ENCODE results near the gene HPSE. TPM values are rescaled to one million over a fixed set of nuclear protein-coding genes. Genes with fewer than 3 reads are reported as not detected.

Gene HPSE
- 1.0 TPM for total RNA-seq

DNA sequence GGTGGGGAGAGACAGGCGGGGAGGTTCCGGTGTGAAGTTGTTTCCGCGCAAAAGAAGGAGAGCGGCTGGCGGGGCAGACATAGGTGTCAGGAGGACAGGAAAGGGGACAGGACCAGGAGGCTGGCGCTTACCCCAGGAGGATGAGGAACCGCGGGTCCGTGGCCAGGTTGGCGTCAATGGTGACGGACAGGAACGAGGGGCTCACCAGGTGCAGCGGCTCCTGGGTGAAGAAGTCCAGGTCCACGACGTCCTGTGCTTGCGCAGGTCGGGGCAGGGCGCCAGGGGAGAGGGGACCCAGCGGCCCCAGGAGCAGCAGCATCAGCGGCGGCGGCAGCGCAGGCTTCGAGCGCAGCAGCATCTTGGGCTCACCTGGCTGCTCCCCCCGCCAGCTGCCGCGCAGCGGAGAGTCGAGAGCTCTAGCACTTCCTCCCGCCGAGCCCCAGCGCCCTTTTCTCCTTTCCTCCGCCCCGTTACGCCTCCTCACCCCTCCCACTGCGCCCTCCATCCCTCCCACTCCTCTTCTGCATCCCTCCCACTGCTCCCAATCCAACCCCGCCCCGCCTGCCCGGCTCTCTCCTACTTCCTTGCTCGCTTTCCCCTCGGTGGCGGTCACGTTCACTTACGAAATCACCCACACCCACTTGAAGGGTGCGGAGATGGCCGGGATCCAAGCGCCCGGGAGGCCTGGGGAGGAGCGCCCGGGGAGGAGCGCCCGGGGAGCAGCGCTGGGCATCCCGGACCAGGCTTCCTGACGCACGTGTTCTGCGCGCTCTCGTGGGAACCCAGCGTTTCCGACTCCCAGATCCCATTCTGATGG is at the start of gene HPSE:
Gene HPSE, minus strand, starts transcription at position 424 of the 817 bp plus-strand sequence. Its CDS starts 66 bp downstream, at position 358.
- peak within 1 kb of the TSS in 2 of 3 donors; percentile 32 to 33 for H3K9ac ChIP-seq (ENCODE audit: low read depth in 1 of 3, low read length in 3 of 3)
- H3K36me3 ChIP-seq (ENCODE audit: control insufficient read depth in 3 of 3, insufficient read depth in 3 of 3, low read length in 3 of 3): no peaks in the 10 kb centered on the region
- H3K27ac ChIP-seq (ENCODE audit: low read depth, low read length): no peak within 1 kb of the TSS
- peaks cover 3 to 14% (median 8%) of the 10 kb centered on the region in 3 donors for H3K4me1 ChIP-seq (ENCODE audit: control insufficient read depth in 3 of 3, insufficient read depth in 3 of 3, low read length in 3 of 3)
- peaks cover 0 to 2% (median 0%) of the 10 kb centered on the region in 3 donors for H3K9me3 ChIP-seq (ENCODE audit: control insufficient read depth in 3 of 3, low read length in 3 of 3)
- peak within 1 kb of the TSS; percentile 40 to 66 (median 56) for H3K4me3 ChIP-seq (ENCODE audit: low read length in 3 of 3)
- peaks cover 19 to 27% (median 22%) of the 10 kb centered on the region in 3 donors for H3K27me3 ChIP-seq (ENCODE audit: control insufficient read depth in 3 of 3, insufficient read depth in 3 of 3, low read length in 3 of 3)

DNA sequence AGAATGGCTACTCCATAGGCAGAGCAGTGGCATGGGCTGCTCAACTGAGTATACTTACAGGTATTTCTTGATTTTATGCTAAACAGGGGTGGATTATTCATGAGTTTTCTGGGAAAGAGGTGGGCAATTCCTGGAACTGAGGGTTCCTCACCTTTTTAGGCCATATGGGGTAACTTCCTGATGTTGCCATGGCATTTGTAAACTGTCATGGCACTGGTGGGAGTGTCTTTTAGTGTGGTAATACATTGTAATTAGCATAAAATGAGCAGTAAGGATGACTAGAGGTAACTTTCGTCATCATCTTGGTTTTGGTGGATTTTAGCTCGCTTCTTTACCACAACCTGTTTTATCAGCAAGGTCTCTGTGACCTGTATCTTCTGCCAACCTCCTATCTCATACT is 48.2 kb upstream of the HPSE start:
- Histone ChIP-seq H3K4me3 (ENCODE audit: low read length in 3 of 3) (no peak overlapping the region), H3K9me3 (ENCODE audit: control insufficient read depth in 3 of 3, low read length in 3 of 3) (peaks cover 0 to 6% (median 2%) of the 10 kb centered on the region in 3 donors), H3K9ac (ENCODE audit: low read depth in 1 of 3, low read length in 3 of 3) (no peak overlapping the region), H3K4me1 (ENCODE audit: control insufficient read depth in 3 of 3, insufficient read depth in 3 of 3, low read length in 3 of 3) (no peaks in the 10 kb centered on the region), H3K27me3 (ENCODE audit: control insufficient read depth in 3 of 3, insufficient read depth in 3 of 3, low read length in 3 of 3) (no peaks in the 10 kb centered on the region), H3K36me3 (ENCODE audit: control insufficient read depth in 3 of 3, insufficient read depth in 3 of 3, low read length in 3 of 3) (no peaks in the 10 kb centered on the region), H3K27ac (ENCODE audit: low read depth, low read length) (no peak overlapping the region)

DNA sequence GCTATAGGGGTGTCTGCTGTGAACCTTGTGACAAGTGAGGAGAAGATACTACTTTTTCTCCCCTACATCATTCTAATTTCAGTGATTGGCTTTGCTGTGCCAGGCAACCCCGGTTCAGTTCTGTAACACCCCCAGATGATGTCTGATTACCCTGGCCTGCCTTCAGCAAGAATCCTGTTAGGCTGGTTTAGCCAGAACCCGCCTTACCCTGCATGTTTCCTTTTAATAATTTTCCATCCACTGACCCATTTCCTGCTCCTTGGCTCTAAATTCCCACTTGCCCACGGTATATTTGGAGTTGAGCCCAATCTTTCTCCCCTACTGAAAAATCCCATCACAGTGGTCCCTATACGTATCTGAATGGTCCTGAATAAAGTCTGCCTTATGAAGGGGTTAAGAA is 46.5 kb upstream of the HPSE start:
- Histone ChIP-seq H3K36me3 (ENCODE audit: control insufficient read depth in 3 of 3, insufficient read depth in 3 of 3, low read length in 3 of 3) (no peaks in the 10 kb centered on the region), H3K4me1 (ENCODE audit: control insufficient read depth in 3 of 3, insufficient read depth in 3 of 3, low read length in 3 of 3) (no peaks in the 10 kb centered on the region), H3K4me3 (ENCODE audit: low read length in 3 of 3) (no peak overlapping the region), H3K9ac (ENCODE audit: low read depth in 1 of 3, low read length in 3 of 3) (no peak overlapping the region), H3K9me3 (ENCODE audit: control insufficient read depth in 3 of 3, low read length in 3 of 3) (peaks cover 0 to 7% (median 2%) of the 10 kb centered on the region in 3 donors), H3K27ac (ENCODE audit: low read depth, low read length) (no peak overlapping the region), H3K27me3 (ENCODE audit: control insufficient read depth in 3 of 3, insufficient read depth in 3 of 3, low read length in 3 of 3) (no peaks in the 10 kb centered on the region)

DNA sequence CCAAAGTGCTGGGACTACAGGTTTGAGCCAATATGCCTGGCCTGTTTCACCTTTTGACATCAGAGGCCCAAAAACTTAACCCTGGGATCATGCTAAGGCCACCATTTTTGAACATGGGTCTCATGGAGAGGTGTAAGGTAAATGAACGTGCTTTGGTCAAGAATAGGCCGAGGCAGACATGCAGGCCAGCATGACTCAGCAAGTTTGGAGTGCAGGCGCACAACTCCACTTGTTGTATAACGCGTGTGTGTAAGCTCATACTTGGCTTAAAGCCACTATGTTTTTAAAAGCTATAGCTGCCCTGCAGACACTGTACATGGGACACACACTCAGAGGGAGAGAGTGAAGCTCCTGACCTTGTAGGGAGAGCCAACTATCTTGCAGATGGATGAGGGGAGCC is 43.8 kb upstream of the HPSE start:
- H3K27me3 ChIP-seq (ENCODE audit: control insufficient read depth in 3 of 3, insufficient read depth in 3 of 3, low read length in 3 of 3): no peaks in the 10 kb centered on the region
- H3K27ac ChIP-seq (ENCODE audit: low read depth, low read length): no peak overlapping the region
- no peaks in the 10 kb centered on the region for H3K4me1 ChIP-seq (ENCODE audit: control insufficient read depth in 3 of 3, insufficient read depth in 3 of 3, low read length in 3 of 3)
- H3K4me3 ChIP-seq (ENCODE audit: low read length in 3 of 3): no peak overlapping the region
- H3K9ac ChIP-seq (ENCODE audit: low read depth in 1 of 3, low read length in 3 of 3): no peak overlapping the region
- no peaks in the 10 kb centered on the region for H3K36me3 ChIP-seq (ENCODE audit: control insufficient read depth in 3 of 3, insufficient read depth in 3 of 3, low read length in 3 of 3)
- H3K9me3 ChIP-seq (ENCODE audit: control insufficient read depth in 3 of 3, low read length in 3 of 3): peaks cover 0 to 7% (median 2%) of the 10 kb centered on the region in 3 donors

DNA sequence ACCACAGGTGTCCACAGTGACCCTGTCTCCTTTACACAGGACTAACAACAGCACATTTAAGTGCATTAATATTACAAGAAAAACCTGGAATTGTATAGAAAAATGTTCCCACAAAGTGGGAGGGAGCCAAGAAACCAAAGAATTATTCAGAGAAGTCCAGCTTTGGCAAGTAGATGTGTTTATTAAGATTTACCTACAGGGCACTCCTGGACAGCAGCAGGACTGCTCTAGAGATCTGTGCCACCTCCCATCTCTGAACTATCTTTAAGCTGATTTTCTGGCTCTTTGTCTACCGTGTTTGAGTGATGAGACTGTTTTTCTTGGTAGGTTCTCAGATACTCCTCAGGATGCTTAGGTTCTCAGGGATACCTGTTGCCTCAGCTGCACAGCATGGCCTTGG is 38.3 kb upstream of the HPSE start:
- Histone ChIP-seq H3K27me3 (ENCODE audit: control insufficient read depth in 3 of 3, insufficient read depth in 3 of 3, low read length in 3 of 3) (no peaks in the 10 kb centered on the region), H3K4me3 (ENCODE audit: low read length in 3 of 3) (no peak overlapping the region), H3K4me1 (ENCODE audit: control insufficient read depth in 3 of 3, insufficient read depth in 3 of 3, low read length in 3 of 3) (no peaks in the 10 kb centered on the region), H3K9ac (ENCODE audit: low read depth in 1 of 3, low read length in 3 of 3) (no peak overlapping the region), H3K36me3 (ENCODE audit: control insufficient read depth in 3 of 3, insufficient read depth in 3 of 3, low read length in 3 of 3) (peaks cover 0 to 11% (median 2%) of the 10 kb centered on the region in 3 donors), H3K9me3 (ENCODE audit: control insufficient read depth in 3 of 3, low read length in 3 of 3) (peaks cover 0 to 2% (median 1%) of the 10 kb centered on the region in 3 donors), H3K27ac (ENCODE audit: low read depth, low read length) (no peak overlapping the region)

DNA sequence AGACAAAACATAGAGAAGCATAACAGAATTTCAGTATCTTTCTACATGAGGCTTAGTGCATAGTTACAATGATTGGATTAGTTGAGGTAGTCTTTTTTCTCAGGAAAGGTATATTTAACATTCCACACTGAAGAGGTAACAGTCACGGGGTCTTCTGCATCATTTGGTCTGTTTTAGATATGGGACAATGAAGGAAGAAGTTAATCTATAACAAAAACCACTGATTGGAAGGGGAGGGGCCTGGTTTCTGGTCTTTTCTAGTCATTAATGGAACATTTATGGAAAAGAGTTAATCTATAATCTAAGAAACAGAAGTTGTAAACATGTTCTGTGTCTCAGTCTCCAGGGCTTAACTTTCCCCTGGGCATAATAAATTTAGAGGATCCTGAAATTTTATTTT is 37.3 kb upstream of the HPSE start:
- H3K4me3 ChIP-seq (ENCODE audit: low read length in 3 of 3): no peak overlapping the region
- no peak overlapping the region for H3K9ac ChIP-seq (ENCODE audit: low read depth in 1 of 3, low read length in 3 of 3)
- H3K9me3 ChIP-seq (ENCODE audit: control insufficient read depth in 3 of 3, low read length in 3 of 3): no peaks in the 10 kb centered on the region

DNA sequence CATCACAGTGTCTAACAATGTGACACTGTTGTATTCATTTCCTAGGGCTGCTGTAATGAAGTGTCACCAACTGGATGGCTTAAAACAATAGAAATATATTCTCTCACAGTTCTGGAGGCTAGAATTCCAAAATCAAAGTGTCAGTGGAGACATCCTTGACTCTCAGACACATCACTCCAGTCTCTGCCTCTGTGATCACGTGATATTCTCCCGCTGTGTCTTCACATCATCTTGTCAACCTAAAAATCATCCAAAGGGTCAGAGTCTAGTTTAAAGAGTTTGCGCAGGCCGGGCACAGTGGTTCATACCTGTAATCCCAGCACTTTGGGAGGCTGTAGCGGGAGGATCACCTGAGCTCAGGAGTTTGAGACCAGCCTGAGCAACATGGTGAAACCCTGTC is 36.6 kb upstream of the HPSE start:
- Histone ChIP-seq H3K27me3 (ENCODE audit: control insufficient read depth in 3 of 3, insufficient read depth in 3 of 3, low read length in 3 of 3) (no peaks in the 10 kb centered on the region), H3K4me1 (ENCODE audit: control insufficient read depth in 3 of 3, insufficient read depth in 3 of 3, low read length in 3 of 3) (no peaks in the 10 kb centered on the region), H3K9ac (ENCODE audit: low read depth in 1 of 3, low read length in 3 of 3) (no peak overlapping the region), H3K36me3 (ENCODE audit: control insufficient read depth in 3 of 3, insufficient read depth in 3 of 3, low read length in 3 of 3) (peaks cover 0 to 11% (median 2%) of the 10 kb centered on the region in 3 donors), H3K27ac (ENCODE audit: low read depth, low read length) (no peak overlapping the region), H3K4me3 (ENCODE audit: low read length in 3 of 3) (no peak overlapping the region), H3K9me3 (ENCODE audit: control insufficient read depth in 3 of 3, low read length in 3 of 3) (no peaks in the 10 kb centered on the region)

More for the DNA sequence above, 37.3 kb upstream of the HPSE start:
- Histone ChIP-seq H3K4me1 (ENCODE audit: control insufficient read depth in 3 of 3, insufficient read depth in 3 of 3, low read length in 3 of 3) (no peaks in the 10 kb centered on the region), H3K36me3 (ENCODE audit: control insufficient read depth in 3 of 3, insufficient read depth in 3 of 3, low read length in 3 of 3) (peaks cover 0 to 11% (median 2%) of the 10 kb centered on the region in 3 donors), H3K27me3 (ENCODE audit: control insufficient read depth in 3 of 3, insufficient read depth in 3 of 3, low read length in 3 of 3) (no peaks in the 10 kb centered on the region), H3K27ac (ENCODE audit: low read depth, low read length) (no peak overlapping the region)

DNA sequence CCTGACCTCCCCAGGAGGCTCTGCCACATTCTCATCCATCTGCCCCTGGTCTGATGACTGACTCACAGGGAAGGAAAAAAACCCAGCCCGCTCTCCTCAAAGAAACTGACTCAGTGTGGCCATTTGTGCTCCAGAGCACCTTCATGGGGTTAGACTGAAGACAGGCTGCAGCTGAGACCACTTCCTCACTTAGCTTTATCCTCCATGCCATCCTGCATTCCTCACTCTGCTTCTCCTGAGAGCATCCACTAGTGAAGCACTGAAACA is 35.9 kb upstream of the HPSE start:
- H3K4me3 ChIP-seq (ENCODE audit: low read length in 3 of 3): no peak overlapping the region
- no peaks in the 10 kb centered on the region for H3K9me3 ChIP-seq (ENCODE audit: control insufficient read depth in 3 of 3, low read length in 3 of 3)
- no peak overlapping the region for H3K27ac ChIP-seq (ENCODE audit: low read depth, low read length)
- no peak overlapping the region for H3K9ac ChIP-seq (ENCODE audit: low read depth in 1 of 3, low read length in 3 of 3)
- peaks cover 0 to 11% (median 2%) of the 10 kb centered on the region in 3 donors for H3K36me3 ChIP-seq (ENCODE audit: control insufficient read depth in 3 of 3, insufficient read depth in 3 of 3, low read length in 3 of 3)
- no peaks in the 10 kb centered on the region for H3K27me3 ChIP-seq (ENCODE audit: control insufficient read depth in 3 of 3, insufficient read depth in 3 of 3, low read length in 3 of 3)
- no peaks in the 10 kb centered on the region for H3K4me1 ChIP-seq (ENCODE audit: control insufficient read depth in 3 of 3, insufficient read depth in 3 of 3, low read length in 3 of 3)

DNA sequence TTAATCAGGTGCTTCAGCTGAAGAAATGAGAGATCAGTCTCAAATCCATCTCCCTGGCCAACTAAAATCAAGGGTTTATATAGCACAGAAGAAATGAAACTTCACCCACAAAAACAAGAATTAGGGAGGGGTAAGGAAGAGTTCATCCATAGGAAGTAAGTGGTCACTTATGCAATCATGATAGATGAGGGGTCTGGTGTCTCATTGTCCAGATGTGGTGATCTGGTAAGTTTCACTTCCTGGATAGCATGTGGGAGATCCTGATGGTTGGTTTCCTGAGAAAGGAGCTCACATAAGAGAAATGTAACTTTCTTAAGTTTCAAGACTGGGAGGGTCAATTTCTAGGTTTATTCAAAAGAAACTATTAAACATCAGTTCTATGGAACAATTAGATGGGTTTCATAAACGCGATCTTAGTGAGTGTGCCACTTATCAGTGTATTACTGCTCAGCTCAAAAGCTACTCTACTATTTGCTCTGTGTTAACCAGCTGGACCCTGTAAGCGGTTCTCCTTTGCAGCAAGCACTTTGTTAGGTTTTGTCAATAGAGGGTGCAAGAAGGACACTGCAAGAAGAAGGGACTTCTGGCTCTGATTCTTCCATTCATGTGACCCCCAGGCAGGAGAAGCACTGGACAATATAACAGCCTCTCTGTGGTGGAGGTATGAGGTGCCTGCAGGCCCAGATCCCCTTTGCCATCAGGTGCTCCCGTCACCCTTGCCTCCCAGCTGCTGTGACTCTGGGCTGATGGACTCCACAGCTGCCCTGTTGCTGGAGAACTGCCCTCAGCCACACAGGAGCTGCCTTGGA is 35.4 kb upstream of the HPSE start:
- no peaks in the 10 kb centered on the region for H3K4me1 ChIP-seq (ENCODE audit: control insufficient read depth in 3 of 3, insufficient read depth in 3 of 3, low read length in 3 of 3)
- no peaks in the 10 kb centered on the region for H3K9me3 ChIP-seq (ENCODE audit: control insufficient read depth in 3 of 3, low read length in 3 of 3)
- H3K9ac ChIP-seq (ENCODE audit: low read depth in 1 of 3, low read length in 3 of 3): no peak overlapping the region
- H3K36me3 ChIP-seq (ENCODE audit: control insufficient read depth in 3 of 3, insufficient read depth in 3 of 3, low read length in 3 of 3): peaks cover 0 to 11% (median 2%) of the 10 kb centered on the region in 3 donors
- H3K27me3 ChIP-seq (ENCODE audit: control insufficient read depth in 3 of 3, insufficient read depth in 3 of 3, low read length in 3 of 3): no peaks in the 10 kb centered on the region
- H3K27ac ChIP-seq (ENCODE audit: low read depth, low read length): no peak overlapping the region
- no peak overlapping the region for H3K4me3 ChIP-seq (ENCODE audit: low read length in 3 of 3)

DNA sequence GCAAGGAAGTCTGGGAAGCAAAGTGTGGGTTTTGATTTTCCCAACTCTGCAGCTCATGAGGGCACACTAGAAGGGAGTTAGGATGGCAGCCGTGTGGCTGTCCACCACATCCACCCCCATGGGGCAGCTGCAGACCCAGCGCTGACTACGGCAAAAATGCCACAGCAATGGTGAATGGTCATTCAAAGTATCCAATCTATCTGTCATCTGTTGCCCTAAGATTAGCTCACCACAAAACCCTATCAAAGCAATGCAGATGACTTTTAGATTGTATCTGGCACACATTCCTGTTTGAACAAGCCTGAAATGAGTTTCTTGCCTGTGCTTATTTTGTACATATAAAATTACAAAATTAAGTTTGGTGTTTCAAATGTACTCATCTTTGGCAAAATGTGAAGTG is 29.7 kb upstream of the HPSE start:
- H3K4me1 ChIP-seq (ENCODE audit: control insufficient read depth in 3 of 3, insufficient read depth in 3 of 3, low read length in 3 of 3): peaks cover 3 to 6% (median 4%) of the 10 kb centered on the region in 3 donors
- no peak overlapping the region for H3K4me3 ChIP-seq (ENCODE audit: low read length in 3 of 3)
- peaks cover 0 to 1% (median 0%) of the 10 kb centered on the region in 3 donors for H3K36me3 ChIP-seq (ENCODE audit: control insufficient read depth in 3 of 3, insufficient read depth in 3 of 3, low read length in 3 of 3)
- no peaks in the 10 kb centered on the region for H3K9me3 ChIP-seq (ENCODE audit: control insufficient read depth in 3 of 3, low read length in 3 of 3)
- H3K9ac ChIP-seq (ENCODE audit: low read depth in 1 of 3, low read length in 3 of 3): no peak overlapping the region
- H3K27ac ChIP-seq (ENCODE audit: low read depth, low read length): no peak overlapping the region
- no peaks in the 10 kb centered on the region for H3K27me3 ChIP-seq (ENCODE audit: control insufficient read depth in 3 of 3, insufficient read depth in 3 of 3, low read length in 3 of 3)
